GM21529 (cell line): ENCODE results near the gene AQP11.
A peak's percentile ranks its signal among the peaks of the same experiment; 100 is the strongest.
"Not testable (repeated sequence)": the region's sequence is repeated elsewhere in the genome, so short reads cannot be mapped to it uniquely, and the experiment has no call there.

Source experiments
- ATAC-seq: cut with Tn5 transposase; IDR thresholded peaks from one replicate; pipeline ENCODE4 v1.9.1; 2021; ENCODE audit not compliant: unreplicated experiment

Gene AQP11

DNA sequence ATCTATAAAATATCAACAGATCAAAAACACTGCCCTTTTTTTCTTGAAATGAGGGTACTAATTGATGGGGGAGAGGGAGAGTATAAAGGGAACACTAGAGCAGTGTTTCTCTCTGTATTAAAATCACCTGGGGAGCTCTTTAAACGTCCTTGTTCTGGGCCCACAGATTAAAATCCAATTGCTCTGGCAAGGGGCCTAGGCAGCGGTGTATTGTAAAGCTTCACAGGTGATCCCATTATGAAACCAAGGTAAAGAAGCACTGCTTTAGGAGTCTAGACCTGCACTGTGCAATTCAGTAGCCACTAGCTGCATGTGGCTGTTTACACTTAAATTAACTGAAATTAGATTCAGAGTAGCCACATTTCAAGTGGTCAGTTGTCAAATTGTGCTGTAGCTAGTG, 3.0 kb downstream of the AQP11 start:
- ATAC-seq: no peak

DNA sequence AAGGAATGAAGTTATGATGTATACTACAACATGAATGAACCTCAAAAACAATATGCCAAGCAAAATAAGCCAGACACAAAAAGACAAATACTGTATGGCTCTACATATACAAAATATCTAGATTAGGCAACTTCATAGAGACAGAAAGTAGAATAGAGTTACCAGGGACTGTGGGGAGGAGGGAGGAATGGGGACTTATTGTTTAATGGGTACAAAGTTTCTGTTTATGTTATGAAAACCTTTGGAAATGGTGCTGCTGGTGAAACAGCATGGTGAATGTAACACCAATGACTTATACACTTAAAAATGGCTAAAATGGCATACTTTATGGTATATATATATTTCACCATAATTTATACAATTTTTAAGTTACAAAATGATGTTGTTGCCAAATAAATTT, 4.1 kb downstream of the AQP11 start:
- no peak for ATAC-seq

DNA sequence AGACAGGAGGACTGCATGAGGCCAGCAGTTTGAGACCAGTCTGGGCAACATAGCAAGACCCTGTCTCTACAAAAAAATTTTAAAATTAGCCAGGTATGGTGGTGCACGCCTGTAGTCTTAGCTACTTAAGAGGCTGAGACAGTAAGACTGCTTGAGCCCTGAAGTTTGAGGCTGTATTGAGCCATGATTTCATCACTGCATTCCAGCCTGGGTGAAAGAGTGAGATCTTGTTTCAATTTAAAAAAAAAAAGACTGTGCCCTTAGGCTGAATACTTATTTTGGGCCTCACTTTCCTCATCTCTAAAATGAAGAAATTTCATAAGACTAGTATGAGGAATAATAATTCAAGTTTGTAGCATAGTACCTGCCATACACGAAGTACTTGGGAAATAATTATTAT, 6.9 kb downstream of the AQP11 start:
- no peak for ATAC-seq

DNA sequence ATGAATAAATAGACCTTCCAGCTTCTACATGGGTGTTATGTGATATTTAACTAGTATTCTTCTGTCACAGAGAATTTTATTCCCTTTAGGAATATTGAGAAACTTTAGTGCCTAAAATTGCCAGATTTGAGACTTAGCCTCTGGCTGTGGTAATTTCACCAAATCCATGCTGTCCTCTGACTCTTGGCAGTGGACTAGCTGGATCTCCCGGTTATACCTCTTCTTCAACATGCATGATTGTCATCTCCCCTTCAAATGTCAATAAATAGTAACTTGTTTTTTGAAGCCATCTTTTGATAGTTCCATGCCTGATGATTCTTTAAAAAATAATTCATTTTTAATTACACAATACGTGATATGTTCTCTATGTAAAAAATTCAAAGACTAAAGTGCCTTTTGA, 8.4 kb downstream of the AQP11 start:
- no peak for ATAC-seq

DNA sequence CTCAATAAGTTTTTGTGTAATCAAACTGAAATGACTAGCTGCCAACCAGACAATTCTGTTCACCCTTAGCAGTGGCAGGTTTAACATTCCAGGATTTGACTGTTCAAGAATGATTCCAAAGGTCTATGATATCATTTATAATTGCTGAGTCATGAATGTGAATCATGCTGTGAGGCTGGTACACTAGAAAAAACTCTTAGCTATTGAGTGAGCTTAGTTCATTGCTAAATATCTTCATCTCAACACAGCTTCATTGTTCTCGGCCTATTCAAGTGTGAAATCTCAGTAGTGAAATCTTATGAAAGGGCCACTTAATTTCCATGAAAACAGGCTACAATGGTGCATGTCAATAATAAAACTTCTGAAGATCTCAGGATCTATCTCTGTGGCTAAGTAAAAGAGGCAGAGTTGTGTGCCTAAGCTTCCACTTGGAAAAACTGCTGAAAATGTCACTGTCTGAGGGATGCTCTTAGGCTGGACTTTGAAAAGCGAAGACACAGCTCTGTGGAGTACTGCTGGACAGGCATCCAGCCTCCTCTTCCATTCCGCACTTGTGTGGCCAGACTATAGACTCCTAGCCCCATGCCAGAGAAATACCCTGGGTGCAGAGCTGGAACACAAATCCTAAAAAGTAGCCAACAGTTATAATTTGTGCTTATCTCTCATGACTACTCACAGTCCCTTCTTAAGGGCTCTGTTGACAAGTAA, 12.8 kb downstream of the AQP11 start:
- ATAC-seq: no peak

DNA sequence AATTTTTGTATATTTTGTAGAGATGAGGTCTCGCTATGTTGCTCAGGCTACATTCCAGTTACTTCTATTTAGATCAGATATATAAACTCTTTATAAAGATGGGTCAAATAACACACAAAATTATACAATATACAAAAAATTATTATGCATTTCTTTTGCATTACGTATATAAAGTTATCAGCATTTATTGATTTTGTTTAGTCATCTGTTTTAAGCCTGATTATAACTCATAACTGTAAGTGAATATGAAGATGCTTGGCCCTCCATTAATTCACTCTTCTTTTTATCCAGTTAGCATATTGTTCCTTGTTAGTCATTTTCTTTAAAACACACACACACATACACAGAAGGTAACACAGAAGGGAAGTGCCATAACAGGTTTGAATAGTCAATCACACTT, 14.5 kb downstream of the AQP11 start:
- ATAC-seq: no peak

DNA sequence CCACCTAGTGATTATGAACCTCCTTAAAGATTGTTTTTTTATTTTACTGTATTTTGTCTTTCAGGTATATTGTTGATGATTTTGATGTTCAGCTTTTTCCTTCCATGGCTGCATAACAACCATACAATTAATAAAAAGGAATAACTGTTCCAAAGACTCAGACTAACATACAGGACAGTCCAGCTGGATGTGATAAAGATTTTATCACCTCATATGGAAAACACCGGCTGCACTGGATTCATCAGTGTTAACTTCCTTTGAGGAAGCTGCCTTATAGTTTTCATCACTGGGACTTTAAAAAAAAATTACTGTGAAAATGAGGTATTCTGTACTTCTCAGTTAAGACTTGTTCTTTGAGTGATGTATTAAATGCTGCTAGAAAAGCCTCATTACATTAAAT, 19.5 kb downstream of the AQP11 start:
- ATAC-seq: no peak

DNA sequence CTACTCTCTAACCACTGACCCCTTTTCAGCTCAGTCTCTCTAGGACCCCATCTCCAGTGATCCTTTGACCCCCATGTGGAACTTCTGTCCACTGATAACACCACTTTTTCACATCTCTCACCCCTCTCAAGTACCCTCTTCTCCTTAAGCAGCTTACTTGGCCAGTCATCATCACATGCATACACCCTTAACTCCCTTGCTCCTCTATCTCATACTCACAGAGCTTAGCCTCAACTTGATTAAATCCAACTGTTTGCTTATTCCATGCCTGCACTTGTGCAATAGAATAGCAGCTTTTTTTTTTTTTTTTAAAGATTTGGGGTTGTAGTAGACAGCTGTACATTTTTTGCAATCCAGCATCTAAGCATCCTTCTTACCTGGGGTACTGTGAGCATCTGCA, 22.2 kb downstream of the AQP11 start:
- no peak for ATAC-seq

DNA sequence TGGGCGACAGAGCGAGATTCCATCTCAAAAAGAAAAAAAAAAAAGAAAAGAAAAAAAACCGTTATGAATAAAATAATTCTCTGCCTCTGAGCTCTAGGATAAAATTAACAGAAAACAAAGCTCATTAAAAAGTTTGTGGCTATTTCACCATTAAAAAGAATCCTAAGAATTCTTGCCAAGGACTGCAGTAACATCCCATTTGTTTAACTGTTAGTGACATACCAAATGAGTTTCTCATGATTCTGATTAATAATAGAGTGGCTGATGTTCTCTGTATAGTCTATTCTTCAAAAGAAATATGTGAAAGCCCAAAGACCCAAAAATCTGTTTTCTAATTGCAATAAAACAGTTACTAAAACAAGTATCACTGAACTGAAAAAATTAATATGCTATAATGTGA, 28.1 kb downstream of the AQP11 start:
- ATAC-seq: no peak

DNA sequence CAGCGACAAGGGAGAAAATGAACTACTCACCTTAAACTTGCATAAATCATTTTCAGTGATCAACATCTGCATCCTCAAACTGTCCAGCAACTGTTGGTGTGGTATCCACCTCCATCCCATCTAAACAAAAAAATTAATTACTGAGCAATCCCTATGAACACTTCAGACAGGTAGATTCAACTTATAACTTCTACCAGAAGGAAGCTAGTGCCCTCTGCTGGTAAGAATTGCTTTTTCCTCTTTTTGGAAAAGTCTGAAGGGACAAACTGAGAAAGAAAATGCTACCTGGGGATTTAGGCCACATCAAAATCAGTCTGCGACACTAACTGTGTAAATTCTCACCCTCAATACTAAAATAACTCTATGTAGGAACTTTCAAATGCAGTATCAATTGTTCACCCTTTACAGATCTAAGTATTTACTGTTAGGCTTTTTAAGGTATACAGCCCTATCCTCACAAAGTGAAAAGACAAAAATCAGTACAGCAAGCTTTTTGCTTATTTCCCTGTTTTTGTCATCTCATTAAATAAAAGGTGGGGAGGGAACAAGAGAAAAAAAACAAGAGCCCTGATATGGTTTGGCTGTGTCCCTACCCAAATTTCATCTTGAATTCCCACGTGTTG, 29.9 kb downstream of the AQP11 start:
- no peak for ATAC-seq

DNA sequence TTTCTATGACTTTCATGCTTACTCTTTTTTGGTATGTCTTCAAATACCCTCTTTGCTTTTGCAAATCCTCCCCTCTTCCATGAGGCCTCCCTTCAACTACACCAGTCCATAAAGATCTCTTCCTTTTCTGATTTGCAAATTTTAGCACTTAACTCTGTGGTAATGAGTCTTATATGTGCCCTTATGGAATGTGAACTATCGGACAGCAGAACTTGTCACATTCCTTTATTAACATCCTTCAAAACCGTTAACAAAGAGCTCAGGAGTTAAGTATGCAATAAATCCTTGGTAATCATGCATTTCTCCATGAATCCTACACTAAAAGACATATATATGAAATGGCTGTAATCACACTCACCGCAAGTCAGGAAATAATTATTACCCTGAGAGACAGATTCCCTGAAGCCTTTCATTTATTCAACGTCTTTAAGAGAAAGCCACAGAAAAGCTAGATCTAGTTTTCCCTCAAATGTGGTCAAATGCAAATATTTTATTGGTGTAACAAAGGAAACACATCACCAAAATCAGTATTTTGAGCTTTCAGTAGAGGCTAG, 40.5 kb downstream of the AQP11 start:
- peak; percentile 14 for ATAC-seq

DNA sequence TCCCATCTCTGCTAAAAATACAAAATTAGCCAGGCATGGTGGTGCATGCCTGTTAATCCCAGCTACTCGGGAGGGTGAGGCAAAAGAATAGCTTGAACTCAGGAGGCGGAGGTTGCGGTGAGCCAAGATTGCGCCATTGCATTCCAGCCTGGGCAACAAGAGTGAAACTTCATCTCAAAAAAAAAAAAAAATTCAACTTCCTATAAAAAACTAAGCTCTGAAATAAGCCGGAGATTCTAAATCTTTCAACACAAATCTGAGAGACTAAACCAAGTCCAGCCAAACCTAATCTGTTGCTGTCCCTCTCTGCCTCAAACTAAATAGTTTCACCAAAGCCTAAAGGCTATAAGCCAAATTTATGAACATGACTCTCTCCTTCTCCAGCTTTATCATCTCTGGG, 44.2 kb downstream of the AQP11 start:
- ATAC-seq: not testable (repeated sequence)

DNA sequence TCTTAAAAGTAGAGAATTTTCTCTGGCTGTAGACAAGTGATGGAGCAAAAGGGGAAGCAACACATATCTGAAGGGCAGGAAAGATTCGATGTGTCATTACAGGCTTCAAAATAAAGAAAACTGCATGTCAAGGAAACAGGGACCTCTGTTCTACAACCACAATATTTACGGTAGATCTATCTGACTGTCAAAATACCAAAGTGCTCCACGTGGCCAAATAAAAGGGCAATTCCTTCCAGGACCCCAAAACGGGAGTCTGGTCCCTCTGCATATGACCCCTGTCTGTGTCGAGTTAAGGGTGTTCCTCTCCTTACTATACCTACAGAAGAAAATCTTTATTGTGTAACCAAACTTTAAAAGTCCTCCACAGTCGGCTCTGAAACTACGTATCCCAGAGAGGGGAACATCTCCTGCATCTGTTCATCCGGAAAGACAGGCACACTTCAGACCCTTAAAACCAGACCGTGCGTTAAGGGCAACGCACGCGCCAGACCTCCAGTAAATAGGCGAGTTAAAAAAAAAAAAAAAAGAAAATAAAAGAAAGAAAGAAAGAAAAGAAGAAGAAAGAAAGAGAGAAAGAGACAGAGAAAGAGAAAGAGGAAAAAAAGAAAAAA, 47.1 kb downstream of the AQP11 start:
- ATAC-seq: no peak

DNA sequence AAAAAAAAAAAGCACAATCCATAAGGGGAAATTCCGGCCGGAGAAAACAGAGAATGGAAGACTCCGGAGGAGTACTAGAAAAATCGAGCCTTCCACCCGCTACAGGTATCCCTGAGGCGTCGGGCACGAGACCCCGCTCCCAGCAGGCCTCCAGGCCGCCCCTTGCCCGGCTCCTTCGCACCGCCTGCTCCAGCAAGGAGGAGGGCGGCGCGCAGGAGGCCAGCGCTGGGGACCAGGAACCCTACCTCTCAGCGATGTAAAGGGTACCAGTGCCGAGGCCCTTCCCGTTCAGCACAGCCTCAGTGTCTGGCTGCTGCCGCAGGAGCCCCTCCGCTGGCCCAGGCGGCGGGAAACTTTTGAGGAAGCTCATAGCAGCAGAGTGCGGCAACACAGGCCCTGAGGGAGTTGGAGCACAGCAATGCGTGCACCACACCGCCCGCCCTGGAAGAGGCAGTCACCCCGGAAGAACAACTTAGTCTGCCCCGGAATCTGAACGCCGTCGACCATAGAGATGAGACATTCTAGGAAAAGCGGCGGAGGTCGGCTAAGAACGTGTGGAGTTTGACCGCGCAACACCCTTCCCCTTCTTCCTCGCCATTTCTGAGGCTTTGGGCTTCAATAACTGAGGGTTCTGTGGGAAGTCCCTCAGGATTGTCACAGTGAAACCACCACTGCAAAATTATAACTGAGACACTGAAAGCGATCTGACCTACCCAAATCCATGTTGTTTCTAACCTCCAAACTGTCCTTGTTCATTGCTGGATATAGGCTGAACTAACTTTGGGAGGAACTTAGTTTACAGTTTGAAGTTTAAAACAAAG, 47.8 kb downstream of the AQP11 start, which contains the start of gene CLNS1A:
Gene CLNS1A, minus strand, starts transcription at position 450 of the 821 bp plus-strand sequence. Its CDS starts 80 bp downstream, at position 370.
- ATAC-seq: peak; percentile 98

DNA sequence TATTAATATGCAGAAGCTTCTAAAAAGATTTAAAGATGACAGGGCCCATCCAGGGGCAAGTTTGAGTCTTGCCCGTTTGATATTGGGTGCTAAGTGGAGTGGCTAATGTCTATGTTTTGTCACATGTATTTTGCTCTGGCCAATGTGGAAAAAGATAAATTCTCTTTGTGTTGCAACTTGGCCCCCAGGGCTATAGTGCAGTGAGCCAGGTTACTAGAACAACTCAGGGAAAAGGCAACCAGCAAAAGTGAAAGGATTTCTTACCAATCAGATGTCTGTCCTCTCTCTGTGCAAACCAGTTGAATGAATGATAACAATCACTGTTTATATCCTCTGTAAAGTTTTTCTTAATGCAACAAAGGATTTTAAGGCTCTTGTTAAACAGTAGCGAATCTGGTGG, 52.5 kb downstream of the AQP11 start:
- ATAC-seq: no peak

DNA sequence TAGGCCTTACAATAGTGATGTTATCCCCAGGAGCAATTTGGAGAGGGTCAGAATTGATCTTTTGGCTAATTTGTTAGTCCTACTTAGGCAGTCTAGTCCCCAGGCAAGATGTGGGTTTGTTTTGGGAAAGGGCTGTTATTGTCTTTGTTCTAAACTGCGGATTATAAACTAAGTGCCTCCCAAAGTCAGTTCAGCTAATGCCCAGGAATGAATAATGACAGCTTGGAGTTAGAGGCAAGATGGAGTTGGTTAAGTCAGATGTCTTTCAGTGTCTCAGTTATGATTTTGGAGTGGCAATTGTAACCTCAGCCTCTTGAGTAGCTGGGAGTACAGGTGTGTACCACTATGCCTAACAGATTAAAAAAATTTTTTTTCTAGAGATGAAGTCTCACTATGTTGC, 55.1 kb downstream of the AQP11 start:
- no peak for ATAC-seq

DNA sequence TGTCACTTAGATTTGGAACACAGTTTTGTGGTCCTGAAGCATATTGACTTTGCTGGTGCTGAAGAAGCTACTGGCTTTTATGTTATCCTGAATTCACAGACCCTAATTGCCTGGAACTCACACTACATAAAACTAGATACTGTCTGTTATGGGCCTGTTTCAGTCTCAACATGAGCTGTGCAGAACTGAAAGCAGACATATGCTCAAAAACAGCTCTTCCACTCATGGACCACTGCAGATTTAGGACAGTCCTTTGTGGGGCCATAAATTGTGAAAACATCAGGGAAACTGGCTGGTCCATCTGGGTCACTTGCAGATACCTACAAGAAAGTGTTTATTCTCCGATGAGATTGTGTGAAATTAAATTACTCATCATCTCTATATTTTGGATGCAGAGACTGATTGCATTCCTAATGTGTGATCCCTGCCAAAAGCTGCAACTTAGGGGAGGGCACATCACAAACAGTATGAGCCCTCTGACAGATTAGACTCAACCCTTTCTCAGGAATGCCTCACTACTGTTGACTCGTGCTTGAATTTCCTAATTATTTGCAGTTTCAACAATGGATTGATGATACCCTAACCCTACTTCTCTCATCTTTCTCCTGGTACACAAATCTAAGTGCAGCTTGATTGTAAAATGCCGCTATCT, 58.0 kb downstream of the AQP11 start:
- ATAC-seq: no peak

DNA sequence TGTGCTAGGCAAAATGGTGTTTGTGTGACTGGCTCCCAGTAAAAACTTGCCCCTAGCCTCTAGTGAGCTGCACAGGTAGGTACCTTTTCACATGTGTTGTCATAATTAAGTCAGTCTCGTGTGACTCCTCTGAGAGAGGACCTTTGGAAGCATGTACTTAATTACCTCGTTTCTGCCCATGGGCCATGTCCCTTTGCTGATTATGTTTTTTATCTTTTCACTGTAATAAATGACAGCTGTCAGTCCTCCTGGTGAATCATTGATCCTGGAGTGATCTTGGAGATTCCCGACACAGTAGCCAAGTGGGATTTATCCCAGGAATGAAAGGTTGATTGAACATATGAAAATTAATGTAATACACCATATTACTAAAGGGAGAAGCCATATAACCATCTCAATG, 60.4 kb downstream of the AQP11 start:
- ATAC-seq: no peak

DNA sequence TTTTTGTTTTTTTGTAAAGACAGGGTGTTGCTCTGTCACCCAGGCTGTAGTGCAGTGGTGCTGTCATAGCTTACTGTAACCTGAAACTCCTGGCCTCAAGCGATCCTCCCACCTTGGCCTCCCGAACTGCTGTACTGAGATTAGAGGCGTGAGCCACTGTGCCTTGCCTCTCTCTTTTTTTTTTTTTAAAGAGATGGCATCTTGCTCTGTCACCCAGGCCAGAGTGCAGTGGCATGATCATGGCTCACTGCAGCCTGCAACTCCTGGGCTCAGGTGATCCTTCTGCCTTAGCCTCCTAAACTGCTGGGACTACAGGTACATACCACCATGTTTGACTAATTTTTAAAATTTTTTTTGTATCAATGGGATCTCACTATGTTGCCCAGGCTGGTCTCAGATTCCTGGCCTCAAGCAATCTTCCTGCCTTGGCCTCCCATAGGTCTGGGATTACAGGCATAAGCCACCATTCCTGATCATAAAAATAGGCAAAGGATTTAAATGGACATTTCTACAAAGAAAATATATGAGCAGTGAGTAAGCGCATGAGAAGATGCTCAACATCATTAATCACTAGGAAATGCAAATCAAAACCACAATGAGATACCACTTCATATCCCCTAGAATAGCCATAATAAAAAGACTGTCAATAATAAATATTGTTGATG, 65.1 kb downstream of the AQP11 start:
- no peak for ATAC-seq

DNA sequence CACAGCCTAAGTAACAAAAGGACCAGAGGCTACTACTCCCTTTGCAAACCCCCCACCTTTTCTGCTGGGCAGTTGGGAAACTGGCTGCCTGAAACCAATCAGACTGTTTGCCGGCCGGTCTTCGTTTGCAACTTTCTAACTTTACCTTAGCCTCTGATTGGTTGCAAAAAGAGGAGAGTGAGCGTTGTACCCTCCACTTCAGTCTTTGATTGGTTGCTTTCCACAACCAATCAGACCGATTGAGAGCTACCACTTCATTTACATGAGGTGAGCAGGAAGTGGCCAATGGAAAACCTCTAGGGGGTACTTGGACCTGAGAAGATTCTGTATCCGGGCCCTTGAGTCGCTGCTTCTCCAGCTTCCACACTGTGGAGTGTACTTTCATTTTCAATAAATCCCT, 66.6 kb downstream of the AQP11 start:
- no peak for ATAC-seq
